OCI-LY3 (cell line): ENCODE measurements around the gene HSF2BP.

Experiments
- H2AFZ ChIP-seq: fragments of 200-600, 300-600 bp; shearing (Covaris generic); 2 replicates; pipeline ENCODE4 v1.6.0; 2014; ENCODE audit warnings: antibody characterized with exemption, low read depth, low read length
- H3K27ac ChIP-seq: fragments of 200-600, 300-600 bp; sonication (generic); 2 replicates; pipeline ENCODE4 v1.5.1; 2014; ENCODE audit warnings: mild to moderate bottlenecking, low read length, moderate library complexity, mixed read lengths
- H3K27me3 ChIP-seq: fragments of 200-600, 300-600 bp; sonication (generic); 2 replicates; pipeline ENCODE4 v1.6.1; 2014; ENCODE audit warnings: low read depth, low read length, mixed read lengths
- H3K36me3 ChIP-seq: fragments of 200-600, 300-600 bp; sonication (generic); replicated peaks from 2 replicates; pipeline ENCODE3; 2014; ENCODE audit warnings: low read depth, low read length, mixed read lengths
- H3K4me1 ChIP-seq: fragments of 300-600, 200-600 bp; sonication (generic); 2 replicates; pipeline ENCODE4 v1.6.1; 2014; ENCODE audit warnings: low read length, mixed read lengths
- H3K4me2 ChIP-seq: fragments of 200-600, 300-600 bp; sonication (generic); 2 replicates; pipeline ENCODE4 v1.6.1; 2014; ENCODE audit warnings: low read length, mixed read lengths
- H3K4me3 ChIP-seq: fragments of 300-600, 200-600 bp; sonication (generic); 2 replicates; pipeline ENCODE4 v1.5.1; 2014; ENCODE audit warnings: antibody characterized with exemption, mild to moderate bottlenecking, low read length, moderate library complexity
- H3K79me2 ChIP-seq: fragments of 300-600, 200-600 bp; shearing (Covaris generic); 2 replicates; pipeline ENCODE4 v1.6.1; 2014; ENCODE audit warnings: mild to moderate bottlenecking, low read length, mixed read lengths
- H3K9ac ChIP-seq: fragments of 300-600, 200-600 bp; shearing (Covaris generic); 2 replicates; pipeline ENCODE4 v1.6.0; 2014; ENCODE audit warnings: mild to moderate bottlenecking, low read length, moderate library complexity
- H3K9me3 ChIP-seq: fragments of 200-600, 300-600 bp; shearing (Covaris generic); 2 replicates; pipeline ENCODE4 v1.6.1; 2014; ENCODE audit warnings: low read length, mixed read lengths; ENCODE audit not compliant: insufficient read depth
- H4K20me1 ChIP-seq: fragments of 200-600, 300-600 bp; sonication (generic); 2 replicates; pipeline ENCODE4 v1.6.1; 2016; ENCODE audit warnings: low read length, mixed read lengths; ENCODE audit not compliant: insufficient read depth
- CTCF ChIP-seq: fragments of 200-600, 300-600 bp; sonication (generic); IDR thresholded peaks from 2 replicates; pipeline ENCODE4 v1.5.1; 2014; ENCODE audit warnings: antibody characterized with exemption, low read length, low read depth
- EZH2phosphoT487 ChIP-seq: fragments of 200-600 bp; shearing (Covaris generic); IDR thresholded peaks from 2 replicates; pipeline ENCODE4 v1.6.1; 2018; ENCODE audit warnings: antibody characterized with exemption, mixed run types, low read depth

HSF2BP gene

GRCh38 chr21:43575473-43575844 lies 83.8 kb downstream of the HSF2BP start:
- Histone ChIP-seq H3K9me3 (no peaks in the 10 kb centered on the region), H3K79me2 (no peaks in the 10 kb centered on the region), H3K4me3 (no peak overlapping the region), H3K9ac (no peak overlapping the region), H2AFZ (no peak overlapping the region), H3K36me3 (no peaks in the 10 kb centered on the region), H3K4me1 (no peaks in the 10 kb centered on the region), H3K27me3 (no peaks in the 10 kb centered on the region), H4K20me1 (no peaks in the 10 kb centered on the region), H3K27ac (no peak overlapping the region), H3K4me2 (no peak overlapping the region)
- no peak for TF ChIP-seq EZH2phosphoT487
- no peak for TF ChIP-seq CTCF

- no peaks in the 10 kb centered on the region for H3K27me3 ChIP-seq
- no peak overlapping the region for H3K27ac ChIP-seq
- no peak overlapping the region for H3K9ac ChIP-seq
- no peak overlapping the region for H3K4me2 ChIP-seq
- TF ChIP-seq EZH2phosphoT487 (no peak), CTCF (no peak)
- H3K4me3 ChIP-seq: no peak overlapping the region
- H3K4me1 ChIP-seq: no peaks in the 10 kb centered on the region
- no peaks in the 10 kb centered on the region for H3K36me3 ChIP-seq
- no peaks in the 10 kb centered on the region for H3K9me3 ChIP-seq
- no peaks in the 10 kb centered on the region for H3K79me2 ChIP-seq
- no peak overlapping the region for H2AFZ ChIP-seq
- no peaks in the 10 kb centered on the region for H4K20me1 ChIP-seq
Measured at GRCh38 chr21:43574741-43575472, 84.4 kb downstream of the HSF2BP start.

- Histone ChIP-seq H3K9ac (no peak overlapping the region), H2AFZ (no peak overlapping the region), H3K27ac (no peak overlapping the region), H3K79me2 (no peaks in the 10 kb centered on the region), H4K20me1 (no peaks in the 10 kb centered on the region), H3K4me1 (no peaks in the 10 kb centered on the region), H3K4me3 (no peak overlapping the region), H3K36me3 (no peaks in the 10 kb centered on the region), H3K9me3 (no peaks in the 10 kb centered on the region), H3K27me3 (no peaks in the 10 kb centered on the region), H3K4me2 (no peak overlapping the region)
- TF ChIP-seq EZH2phosphoT487 (no peak), CTCF (no peak)
Measured at GRCh38 chr21:43573921-43574320, 85.4 kb downstream of the HSF2BP start.

- no peaks in the 10 kb centered on the region for H3K36me3 ChIP-seq
- no peaks in the 10 kb centered on the region for H3K9me3 ChIP-seq
- H2AFZ ChIP-seq: no peak overlapping the region
- H3K4me2 ChIP-seq: no peak overlapping the region
- H4K20me1 ChIP-seq: no peaks in the 10 kb centered on the region
- no peaks in the 10 kb centered on the region for H3K79me2 ChIP-seq
- no peak overlapping the region for H3K9ac ChIP-seq
- H3K4me3 ChIP-seq: no peak overlapping the region
- no peak overlapping the region for H3K27ac ChIP-seq
- TF ChIP-seq EZH2phosphoT487: no peak
- no peaks in the 10 kb centered on the region for H3K4me1 ChIP-seq
- no peaks in the 10 kb centered on the region for H3K27me3 ChIP-seq
Measured at GRCh38 chr21:43572446-43572845, 86.8 kb downstream of the HSF2BP start.
